Stimulated activated CD4-positive, alpha-beta T cell treated with anti-CD3 and anti-CD28 coated beads, Interleukin-1b, Interleukin-23, amount 100 ng/mL, for 48 hours (primary cell): ENCODE data around the gene AUTS2.
A peak's percentile ranks its signal among the peaks of the same experiment; 100 is the strongest.

Experiments
- DNase-seq: peaks from one replicate; pipeline ENCODE4 v3.0.0-alpha.2; 2020

Gene AUTS2

DNA sequence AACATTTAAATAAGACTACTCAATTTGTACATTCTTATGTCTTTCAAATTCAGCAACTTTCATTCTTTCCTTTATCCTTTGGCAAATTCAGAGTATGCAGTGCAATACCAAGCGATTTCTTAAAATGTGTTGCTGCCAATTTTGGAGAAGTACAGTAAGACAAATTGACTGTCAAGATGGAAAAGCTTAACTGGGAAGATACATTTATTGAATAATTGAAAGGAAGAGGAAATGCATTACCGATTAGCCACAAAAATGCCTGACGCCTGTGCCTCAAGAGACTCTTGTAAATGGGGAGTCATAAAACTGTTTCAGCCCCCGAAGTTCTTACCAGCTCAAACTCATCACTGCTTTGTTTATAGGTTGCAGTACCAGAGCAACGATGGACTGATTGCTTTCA is 1160.4 kb downstream of the AUTS2 start:
- DNase-seq = no peak

DNA sequence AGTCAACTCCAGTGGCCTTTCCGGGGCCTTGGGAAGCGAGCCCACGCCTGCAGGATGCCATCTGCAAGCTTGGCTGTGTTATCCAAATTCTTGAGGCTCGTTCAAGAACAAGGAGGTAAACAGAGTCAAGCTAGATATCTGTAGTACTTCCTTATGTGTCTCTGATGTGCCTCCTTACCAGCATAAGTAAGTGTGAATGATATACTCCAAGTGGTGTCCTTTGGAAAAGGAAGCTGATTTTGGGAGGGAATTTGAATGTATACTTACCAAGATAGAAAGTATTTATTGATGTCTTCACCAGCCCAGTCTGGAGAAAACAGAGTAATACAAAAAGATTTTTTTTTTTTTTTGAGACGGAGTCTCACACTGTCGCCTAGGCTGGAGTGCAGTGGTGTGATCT is 1161.4 kb downstream of the AUTS2 start:
- DNase-seq = no peak

DNA sequence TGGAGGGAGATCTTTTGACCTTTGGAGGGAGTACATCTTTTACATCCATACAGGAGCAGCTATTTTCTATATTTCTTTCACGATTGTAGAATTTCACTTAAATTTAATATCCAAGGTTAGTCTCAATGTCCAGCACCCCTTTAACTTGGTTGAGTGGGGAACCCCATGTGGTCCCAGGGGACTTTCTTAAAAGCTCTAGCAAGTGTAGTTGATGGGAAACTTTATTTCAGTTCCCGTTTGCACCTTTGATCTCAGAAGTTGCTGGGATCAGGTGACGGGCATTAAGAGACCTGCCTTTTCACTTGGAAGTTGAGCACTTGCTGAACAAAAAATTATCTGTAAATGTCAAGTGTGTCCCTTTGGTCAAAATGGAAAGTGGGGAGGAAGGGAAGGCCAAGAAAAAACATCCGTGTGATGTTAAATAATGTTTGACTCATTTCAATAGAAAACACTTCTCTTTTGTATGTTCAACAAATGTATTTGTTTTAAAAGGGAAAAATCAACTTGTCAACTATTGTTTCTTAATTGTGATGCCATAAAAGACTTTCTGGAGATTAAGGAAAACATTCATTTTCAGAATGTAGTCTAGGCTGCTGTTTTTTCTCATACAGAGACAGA is 1163.5 kb downstream of the AUTS2 start:
- DNase-seq = no peak

DNA sequence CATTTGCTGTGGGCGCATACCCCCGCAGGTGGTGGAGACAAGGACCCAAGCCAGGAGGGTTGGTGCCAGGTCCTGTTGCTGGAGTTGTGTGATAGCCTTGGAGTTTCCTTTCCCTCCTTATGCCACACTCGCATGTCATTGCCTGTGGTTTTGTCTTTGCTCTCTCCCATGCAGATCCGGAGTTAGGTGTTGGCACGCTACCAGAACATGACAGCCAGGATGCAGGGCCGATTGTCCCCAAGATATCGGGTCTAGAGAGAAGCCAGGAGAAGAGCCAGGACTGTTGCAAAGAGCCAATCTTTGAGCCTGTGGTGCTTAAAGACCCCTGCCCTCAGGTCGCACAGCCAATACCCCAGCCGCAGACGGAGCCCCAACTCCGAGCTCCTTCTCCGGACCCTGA is 1164.4 kb downstream of the AUTS2 start:
- no peak for DNase-seq

DNA sequence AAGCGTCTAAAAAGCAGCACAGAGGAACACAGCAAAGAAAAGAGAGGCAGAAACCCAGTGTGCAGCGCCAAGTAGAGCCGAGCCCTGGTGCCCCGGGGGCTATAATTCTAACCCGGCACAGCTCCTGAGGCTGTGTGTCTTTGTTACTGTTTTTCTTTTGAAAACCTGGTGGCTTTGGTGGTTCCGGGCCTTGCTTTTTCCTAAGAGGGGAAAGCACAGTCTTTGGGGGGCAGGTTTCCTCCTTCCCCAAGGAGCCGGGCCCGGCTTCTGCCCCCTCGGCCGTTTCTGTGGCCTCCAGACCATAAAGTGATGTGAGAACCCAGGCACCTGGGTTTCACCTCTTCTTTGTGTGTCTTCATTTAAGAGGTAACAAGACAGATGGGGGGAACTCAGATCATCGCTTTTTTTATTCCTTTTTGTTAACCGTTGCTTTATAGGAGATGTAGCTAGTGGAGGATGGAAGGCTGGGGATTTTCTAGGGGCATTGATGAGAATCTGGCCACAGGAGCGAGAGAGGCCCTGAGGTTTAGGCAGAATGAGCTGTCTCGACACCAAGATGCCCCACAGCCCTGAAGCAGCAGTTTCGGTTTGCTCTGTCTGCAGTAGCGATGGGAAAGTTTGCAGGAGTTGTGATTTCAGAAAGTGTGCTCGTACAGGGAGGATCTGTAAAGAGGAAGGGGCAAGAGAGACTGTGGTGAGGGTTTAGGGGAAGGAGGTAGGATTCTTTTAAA is 1165.9 kb downstream of the AUTS2 start:
- DNase-seq = no peak

DNA sequence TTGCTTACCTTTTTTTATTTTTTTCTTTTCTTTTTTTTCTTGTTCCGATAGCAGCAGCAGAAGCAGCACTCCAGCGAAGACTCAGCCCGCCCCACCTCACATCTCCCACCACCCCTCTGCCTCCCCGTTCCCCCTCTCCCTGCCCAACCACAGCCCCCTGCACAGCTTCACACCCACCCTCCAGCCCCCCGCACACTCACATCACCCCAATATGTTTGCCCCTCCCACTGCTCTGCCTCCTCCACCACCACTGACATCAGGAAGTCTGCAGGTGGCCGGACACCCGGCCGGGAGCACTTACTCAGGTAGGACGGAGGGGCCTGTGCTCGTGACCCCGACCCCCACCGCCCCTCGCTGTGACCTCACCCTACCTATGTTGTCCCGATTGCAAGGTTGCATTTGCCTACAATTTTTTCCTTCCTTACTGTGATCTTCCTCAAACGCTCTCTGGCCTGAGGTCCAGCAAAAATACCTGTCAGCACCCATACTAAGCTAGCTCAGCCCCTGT is 1166.5 kb downstream of the AUTS2 start:
- no peak for DNase-seq

DNA sequence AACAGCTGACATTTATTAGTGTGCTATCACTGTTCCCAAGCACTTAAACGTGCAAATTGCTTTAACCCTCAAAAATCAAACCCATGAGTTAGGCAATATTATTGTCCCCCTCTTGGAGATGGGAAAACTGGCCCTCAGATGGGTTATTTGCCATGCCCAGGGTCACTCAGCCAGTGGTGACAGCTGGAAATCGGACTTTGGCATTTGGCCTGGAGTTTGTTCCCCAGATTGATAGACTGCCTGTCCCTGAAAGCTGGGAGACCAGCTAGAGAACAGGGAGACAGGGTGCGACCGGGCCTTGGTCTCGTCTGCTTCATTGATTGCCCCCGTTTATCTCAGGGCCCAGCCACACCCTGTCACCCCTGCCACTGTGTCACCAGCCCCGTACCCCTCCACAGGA is 1167.4 kb downstream of the AUTS2 start:
- DNase-seq = no peak

DNA sequence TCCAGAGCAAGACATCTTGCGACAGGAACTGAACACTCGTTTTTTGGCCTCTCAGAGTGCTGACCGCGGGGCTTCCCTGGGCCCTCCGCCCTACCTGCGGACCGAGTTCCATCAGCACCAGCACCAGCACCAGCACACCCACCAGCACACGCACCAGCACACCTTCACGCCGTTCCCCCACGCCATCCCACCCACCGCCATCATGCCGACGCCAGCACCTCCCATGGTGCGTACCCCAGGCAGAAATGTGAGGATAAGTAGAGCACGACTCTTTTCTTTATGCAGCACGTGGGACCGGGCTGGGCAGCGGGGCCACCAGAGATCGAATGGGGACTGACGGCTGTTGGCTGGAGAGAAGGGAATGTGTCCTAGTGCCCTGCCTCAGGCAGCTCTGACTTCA is 1167.8 kb downstream of the AUTS2 start:
- no peak for DNase-seq

DNA sequence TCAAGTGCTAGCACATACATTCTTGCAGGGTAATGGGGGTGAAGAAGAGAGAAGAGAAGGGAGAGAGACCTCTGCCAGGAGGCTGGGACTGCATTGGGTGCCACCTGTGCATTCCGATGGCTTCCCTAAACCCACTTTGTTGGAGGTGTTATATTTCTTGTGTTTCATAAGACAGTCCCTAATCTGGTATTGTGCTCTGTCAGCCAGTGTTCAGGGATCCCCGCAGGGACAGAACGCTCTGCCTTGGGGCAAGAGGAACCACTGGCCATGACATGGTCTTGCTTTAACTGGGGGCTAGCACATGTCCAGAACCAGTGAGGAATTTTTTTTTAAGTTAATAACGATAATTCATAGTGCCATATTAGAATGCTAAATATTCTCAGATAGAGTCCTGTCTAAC is 1168.4 kb downstream of the AUTS2 start:
- DNase-seq = no peak

DNA sequence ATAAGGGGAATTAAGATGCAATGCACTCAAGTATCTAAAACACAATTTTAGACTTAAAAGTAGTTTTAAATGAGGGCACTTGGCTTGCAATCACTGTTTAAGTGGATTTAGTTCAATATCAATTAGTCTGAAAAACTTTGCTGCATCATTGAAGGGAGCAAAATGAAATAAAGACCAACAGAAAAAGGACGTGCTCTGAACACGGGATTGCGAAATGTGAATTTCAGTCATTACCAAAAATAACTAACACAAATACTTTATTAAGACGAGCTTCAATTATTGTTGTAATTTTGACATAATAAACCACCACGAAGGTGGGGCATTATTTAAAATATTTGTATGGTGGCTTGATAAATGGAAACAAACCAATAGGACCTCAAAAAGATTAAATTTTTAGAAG is 1171.9 kb downstream of the AUTS2 start:
- no peak for DNase-seq

DNA sequence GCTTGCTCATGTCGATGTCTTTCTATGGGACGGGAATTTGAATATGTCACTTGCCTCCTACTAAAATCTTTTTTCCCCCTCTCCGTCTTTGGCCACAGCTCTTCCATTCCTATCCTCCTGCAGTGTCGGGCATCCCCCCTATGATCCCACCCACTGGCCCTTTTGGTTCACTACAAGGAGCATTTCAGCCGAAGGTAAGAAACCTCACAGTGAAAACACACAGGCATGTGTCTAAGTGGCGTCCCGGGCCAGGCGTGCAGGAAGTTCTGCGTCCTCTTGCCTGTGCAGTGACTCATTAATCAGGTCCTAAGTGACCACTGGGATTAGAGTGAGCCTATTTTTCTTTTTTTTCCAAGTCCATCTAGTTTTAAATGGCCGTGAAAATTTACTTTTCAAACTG is 1173.2 kb downstream of the AUTS2 start:
- no peak for DNase-seq

DNA sequence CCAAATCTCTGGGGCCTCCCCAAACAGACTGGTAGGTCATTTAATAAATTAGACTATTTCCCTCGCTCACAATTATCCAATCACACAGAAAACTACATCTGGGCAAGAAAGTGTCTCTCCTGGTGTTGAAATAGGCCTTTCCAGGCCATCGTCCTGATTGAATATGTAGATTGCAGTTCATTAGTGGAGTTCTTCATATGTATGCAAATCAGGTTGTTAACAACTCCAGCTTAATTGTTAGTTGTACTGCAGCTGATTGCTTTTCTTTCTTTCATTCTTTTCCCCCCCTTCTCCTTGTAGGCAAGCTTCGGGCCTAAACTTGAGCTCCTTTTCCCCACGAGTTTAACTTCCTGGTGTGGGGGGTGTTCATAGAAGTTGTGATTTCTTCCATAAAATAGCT is 1174.6 kb downstream of the AUTS2 start:
- DNase-seq = no peak

DNA sequence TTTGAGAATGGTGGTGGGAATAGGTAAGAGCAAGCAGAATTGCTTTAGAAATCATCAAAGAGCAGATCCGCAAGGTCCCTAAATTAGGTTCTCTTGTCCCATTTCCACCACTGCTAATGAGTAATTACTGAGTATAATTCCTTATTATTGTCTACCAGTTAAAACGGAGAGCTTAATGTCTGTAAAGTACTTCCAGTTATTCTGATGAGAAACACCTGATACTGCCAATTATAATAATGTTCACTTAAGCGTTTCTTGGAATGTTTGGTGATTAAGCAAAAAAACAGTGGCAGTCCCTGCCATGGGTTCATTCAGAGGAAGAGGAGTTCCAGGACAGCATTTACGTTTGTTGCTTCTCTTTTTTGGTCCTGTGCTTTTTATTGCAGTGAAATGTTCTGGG is 1175.1 kb downstream of the AUTS2 start:
- no peak for DNase-seq

DNA sequence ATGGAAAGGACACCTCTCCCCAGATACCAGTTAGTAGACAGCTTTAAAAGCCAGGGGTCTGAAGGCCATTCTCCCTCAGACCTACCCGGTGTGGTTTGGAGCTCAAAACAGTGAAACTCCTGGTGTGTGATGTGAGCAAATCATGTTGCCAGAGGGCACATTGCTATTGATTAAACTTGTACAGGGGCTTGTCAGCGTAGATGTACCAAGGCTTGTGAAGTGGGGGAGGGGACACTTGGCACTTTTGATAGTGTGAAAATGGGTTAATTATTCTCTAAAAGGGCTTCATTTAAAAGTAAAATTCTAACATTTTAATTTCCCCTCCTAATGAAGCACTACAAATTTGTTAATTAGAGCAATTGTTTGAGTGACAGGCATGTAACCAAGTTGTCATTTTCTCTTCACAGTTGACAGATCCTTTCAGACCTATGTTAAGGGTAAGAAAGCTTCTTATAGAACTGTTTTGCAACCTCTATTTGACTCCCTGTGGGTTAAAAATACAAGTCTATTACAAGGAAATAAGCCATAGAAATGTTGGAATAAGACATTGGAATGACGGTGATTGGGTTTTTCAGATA is 1176.8 kb downstream of the AUTS2 start:
- DNase-seq = no peak

DNA sequence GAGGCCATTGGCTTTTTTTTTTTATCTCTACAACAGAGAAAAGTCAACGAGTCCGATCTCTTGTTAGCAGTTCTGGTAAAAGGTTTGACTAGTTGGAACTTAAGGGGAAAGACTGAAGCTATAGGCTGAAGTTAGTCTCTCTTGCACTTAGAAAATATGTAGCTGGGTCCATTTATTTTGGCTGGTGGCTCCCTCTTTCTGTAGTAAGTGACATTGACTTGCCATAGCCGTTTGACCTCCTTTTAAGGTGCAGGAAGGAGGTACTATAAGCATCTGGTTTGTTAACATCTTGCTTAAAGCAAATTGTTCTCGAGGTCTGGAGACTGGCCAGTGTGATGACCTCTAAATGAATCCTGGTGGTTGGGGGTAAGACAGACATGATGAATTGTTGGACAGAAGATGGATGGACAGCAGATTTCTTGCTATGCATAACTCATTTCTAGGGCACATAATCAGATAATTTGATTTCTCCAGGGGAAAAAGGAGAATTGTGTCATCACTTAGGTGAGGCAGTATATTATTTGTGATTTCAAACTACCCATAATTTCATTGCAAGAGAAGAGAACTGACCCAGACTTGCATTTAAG is 1177.4 kb downstream of the AUTS2 start:
- DNase-seq = no peak

DNA sequence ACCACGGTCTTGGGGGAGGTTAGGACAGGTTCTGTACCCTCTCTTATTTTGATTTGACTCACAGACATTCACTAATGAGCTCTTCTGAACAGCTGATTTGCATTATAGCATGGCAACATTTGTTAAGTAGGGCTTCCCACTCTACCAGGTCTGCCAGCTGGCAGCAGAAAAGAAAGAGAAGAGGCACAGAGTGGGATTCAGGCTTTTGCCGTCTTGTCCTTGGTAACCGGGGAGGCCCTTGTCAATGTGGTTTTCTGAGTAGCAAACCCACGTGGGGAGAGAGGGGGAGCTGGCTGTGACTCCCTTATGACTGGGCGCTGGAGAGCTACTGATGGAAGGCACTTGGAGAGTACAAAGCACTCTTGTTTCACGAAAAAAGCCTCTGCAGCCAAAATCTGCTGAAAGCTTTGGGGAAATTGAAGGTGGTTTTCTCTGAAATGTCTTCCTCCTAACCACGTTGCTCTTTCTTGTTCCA is 1178.4 kb downstream of the AUTS2 start:
- DNase-seq = peak; percentile 6

DNA sequence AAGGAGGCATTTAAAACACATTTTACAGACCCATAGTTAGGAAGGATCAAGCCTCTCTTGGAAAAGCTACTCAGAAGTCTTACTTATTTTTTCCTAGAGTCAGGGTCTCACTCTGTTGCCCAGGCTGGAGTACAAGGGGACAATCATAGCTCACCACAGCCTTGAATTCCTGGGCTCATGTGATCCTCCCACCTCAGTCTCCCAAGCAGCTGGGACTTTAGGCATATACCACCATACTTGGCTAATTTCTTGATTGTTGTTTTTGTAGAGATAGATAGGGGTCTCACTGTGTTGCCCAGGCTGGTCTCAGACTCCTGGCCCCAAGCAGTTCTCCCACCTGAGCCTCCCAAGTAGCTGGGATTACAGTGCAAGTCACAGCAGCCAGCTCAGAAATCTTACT is 1179.0 kb downstream of the AUTS2 start:
- no peak for DNase-seq

DNA sequence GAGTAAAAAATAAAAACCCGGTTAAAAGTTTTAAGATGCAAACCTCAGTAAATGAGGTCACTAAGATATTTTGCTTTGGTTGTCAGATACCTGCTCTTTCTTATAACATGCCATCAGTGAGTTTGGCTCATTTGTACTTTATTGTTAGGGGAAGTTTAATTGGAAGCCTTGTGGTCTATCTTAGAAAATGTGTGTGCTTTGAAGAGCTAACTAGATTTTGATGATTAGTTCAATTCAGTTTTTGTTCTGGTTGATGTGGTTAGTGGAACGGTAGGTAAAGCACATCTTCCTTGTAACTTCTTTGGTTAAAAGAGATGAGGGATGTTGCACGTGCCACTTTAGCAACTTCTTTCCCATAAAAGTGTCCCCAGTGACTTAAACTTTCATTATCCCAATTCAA is 1180.3 kb downstream of the AUTS2 start:
- no peak for DNase-seq

DNA sequence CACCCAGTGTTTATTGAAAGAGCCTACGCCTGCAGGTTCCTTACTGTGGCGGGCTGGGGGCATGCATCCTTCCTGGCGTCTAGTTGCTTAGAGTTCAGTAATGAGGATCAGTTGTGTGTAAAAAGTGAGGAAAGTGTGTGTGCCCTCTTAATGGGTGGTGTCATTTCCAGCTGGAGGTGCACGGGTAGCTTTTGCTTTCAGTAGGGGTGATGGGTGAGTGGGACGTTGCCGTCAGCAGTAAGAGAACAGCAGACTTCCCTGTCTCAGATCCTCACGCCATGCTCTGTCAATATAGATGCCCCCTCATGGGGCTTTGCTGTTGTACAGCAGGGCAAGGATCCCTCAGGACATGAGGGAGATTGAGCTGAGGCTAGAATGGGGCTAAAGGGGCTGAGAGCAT is 1181.0 kb downstream of the AUTS2 start:
- no peak for DNase-seq

DNA sequence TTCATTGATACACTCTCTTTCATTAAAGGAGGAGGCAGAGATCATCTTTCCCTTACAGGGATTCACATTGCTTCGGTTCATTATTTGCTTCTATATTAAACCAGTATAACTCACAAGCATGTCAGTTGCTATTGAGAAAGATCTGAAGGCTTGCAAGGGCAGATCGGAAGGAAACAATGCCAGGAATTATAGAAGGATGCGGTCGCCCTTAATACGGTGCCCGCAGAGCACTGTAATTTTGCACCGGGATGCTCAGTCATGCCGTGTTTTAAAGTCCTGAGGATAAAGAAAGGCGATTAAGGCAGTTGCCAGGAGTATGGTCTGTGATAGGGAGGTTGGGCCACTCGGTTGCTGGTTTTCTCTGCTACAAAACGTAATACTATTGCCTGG is 1183.6 kb downstream of the AUTS2 start:
- no peak for DNase-seq

DNA sequence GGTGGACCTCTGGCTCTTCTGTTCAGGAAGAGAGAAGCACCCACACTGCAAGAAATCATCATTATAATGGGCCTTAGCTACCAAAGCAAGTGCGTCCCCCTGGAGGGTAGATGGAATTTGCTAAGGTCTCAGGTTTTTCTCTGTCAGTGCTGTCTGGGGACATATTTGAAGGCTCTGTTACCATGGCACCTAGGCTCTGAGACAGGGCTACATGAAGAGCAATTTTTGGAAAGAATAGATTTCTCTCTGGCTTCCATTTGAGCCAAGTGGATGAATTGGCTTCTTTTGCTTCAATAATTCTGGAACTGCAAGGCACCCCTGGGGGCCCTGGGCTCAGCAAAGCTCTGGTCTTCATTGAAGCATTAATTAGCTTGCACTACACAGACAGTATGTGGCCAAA is 1184.5 kb downstream of the AUTS2 start:
- DNase-seq = no peak

DNA sequence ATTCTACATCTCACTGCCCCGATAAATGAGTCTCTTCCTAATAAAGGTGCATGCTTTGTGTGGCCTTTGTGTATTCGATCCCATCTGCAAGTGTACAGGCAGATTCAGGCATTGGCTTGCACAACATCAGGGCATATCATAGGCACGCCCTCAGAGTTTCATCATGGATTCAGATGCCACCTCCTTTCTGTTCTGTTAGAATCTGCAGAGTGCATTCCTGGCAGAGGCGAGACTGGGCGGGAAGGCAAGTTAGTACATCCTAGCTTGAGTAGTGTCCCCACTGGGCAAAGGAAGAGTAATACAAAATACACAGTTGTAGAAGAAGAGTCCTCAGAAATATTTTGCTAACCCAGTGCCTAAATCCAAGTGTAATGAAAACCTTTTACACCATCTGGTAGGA is 1187.2 kb downstream of the AUTS2 start:
- DNase-seq = no peak

DNA sequence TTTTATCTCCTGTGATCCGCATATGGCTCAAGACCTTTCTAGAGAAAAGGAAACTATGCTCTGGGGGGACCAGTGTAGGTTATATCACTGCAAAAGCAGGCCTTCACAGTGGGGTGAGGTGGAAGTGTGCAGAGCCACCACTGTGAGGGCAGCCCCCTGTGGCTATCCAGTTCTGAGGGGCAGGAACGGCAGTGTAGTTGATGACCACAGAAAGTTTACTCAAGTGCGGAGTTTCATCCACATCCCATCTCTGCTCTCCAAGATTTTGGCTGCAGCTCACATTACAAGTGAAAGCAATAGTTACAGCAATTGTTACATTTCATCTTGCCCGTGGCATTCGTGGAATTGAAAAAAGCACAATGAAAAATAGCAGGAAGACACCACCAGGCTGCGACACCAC is 1187.8 kb downstream of the AUTS2 start:
- no peak for DNase-seq

DNA sequence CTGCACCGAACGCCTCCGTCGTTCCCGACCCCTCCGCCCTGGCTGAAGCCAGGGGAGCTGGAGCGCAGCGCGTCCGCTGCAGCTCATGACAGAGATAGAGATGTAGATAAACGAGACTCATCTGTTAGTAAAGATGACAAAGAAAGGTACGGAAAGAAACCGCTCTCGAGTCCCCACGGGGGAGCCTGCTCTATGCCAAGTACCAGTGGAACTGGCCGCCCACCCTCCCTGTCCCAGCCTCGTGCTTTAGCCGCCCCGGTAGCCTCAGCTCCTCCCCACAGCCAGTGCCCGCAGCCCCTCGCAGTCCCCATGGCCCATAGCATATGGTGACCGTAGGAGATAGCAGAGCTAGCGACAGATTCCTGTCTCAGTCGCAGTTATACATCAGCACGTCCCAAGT is 1189.0 kb downstream of the AUTS2 start:
- no peak for DNase-seq
